SK-N-MC (cell line): ENCODE results near the gene HS3ST4.

Experiments used
- EZH2 ChIP-seq: fragments of 200-600 bp; sonication (generic); IDR thresholded peaks from one replicate; pipeline ENCODE4 v1.6.1; 2017; ENCODE audit warnings: antibody characterized with exemption
- POLR2AphosphoS5 ChIP-seq: IDR thresholded peaks from 2 replicates; pipeline ENCODE4 v1.6.1; 2012; ENCODE audit warnings: mild to moderate bottlenecking, low read depth, low read length, borderline replicate concordance

GRCh38 chr16:25799816-25800215 lies 108.1 kb downstream of the HS3ST4 start:
- TF ChIP-seq EZH2 (no peak), POLR2AphosphoS5 (peak; percentile 72; the same call in 1 of the 2 replicates)
